ENCODE data around the gene SNHG17. TPM values are rescaled to one million over a fixed set of nuclear protein-coding genes. Genes with fewer than 3 reads are reported as not detected.

SNHG17 gene
- total and polyA plus RNA-seq, 2 of the 4 experiments (the other 2 are of a cell fraction) = 5.4 to 38.2 TPM

GRCh38 chr20:38447251-38447661 lies 12.1 kb upstream of the SNHG17 start:
- Histone ChIP-seq H4K91ac (ENCODE audit: insufficient read depth, low read depth, low read length) (peak overlapping the region; percentile 77), H3K4me3 (ENCODE audit: insufficient read depth, low read depth, low read length) (peak overlapping the region; percentile 76), H4K8ac (ENCODE audit: low read depth in 2 of 2, low read length in 2 of 2) (peak overlapping the region; percentile 80 to 97), H3K4ac (ENCODE audit: low read depth, low read length) (peak overlapping the region; percentile 92), H3K27me3 (ENCODE audit: control insufficient read depth, insufficient read depth, low read length) (no peaks in the 10 kb centered on the region), H2BK20ac (ENCODE audit: low read depth, low read length) (no peak overlapping the region), H2AFZ (replicated peaks; ENCODE audit: low read length, poor library complexity) (peak overlapping the region; percentile 98), H2AK9ac (replicated peaks; ENCODE audit: low read depth, low read length, poor library complexity) (peak overlapping the region; percentile 100), H3K9ac (ENCODE audit: low read depth, low read length) (peak overlapping the region; percentile 80), H3K27ac (ENCODE audit: insufficient read depth, low read length) (peak overlapping the region; percentile 63; the same call in 1 of the 2 replicates), H3K4me1 (ENCODE audit: control insufficient read depth, insufficient read depth, low read length) (peaks cover 6% of the 10 kb centered on the region; the same call in 1 of the 2 replicates), H3K14ac (replicated peaks; ENCODE audit: low read depth, low read length) (peak overlapping the region; percentile 91), H3K9me1 (ENCODE audit: insufficient read depth, low read length) (peaks cover 15% of the 10 kb centered on the region), H3K4me2 (ENCODE audit: low read depth, low read length) (peak overlapping the region; percentile 87), H2BK15ac (ENCODE audit: low read depth, low read length) (no peak overlapping the region), H3K9me3 (ENCODE audit: control insufficient read depth, insufficient read depth, low read length) (no peaks in the 10 kb centered on the region), H2AK5ac (ENCODE audit: low read depth, low read length) (peak overlapping the region; percentile 56), H3K56ac (ENCODE audit: extremely low read depth, insufficient read depth, low read length) (peak overlapping the region; percentile 54; the same call in 1 of the 2 replicates), H3K23ac (ENCODE audit: low read depth, low read length) (peak overlapping the region; percentile 82; the same call in 1 of the 2 replicates), H3K36me3 (ENCODE audit: control insufficient read depth, insufficient read depth, low read length) (peaks cover 27% of the 10 kb centered on the region), H2BK5ac (ENCODE audit: low read depth, low read length, poor library complexity, severe bottlenecking) (no peak overlapping the region), H4K5ac (ENCODE audit: low read depth, low read length) (peak overlapping the region; percentile 74), H2BK120ac (ENCODE audit: low read depth, low read length) (no peak overlapping the region), H3K18ac (ENCODE audit: low read depth, low read length) (no peak overlapping the region), H4K20me1 (ENCODE audit: insufficient read depth, low read length) (no peaks in the 10 kb centered on the region), H3K79me1 (ENCODE audit: low read depth in 1 of 2, low read length in 2 of 2) (peaks cover 8 to 47% of the 10 kb centered on the region in 2 experiments; a peak in 3 of 4 replicates)
- ChIA-PET POLR2A (ENCODE audit: unreplicated experiment) (interaction anchor here (2.2 kb wide), 1 partner anchor 12 kb away, joined by 10 read pairs; the partner anchor contains the start of gene SNHG17), CTCF (interaction anchor here (0.6 to 1.0 kb wide), 2 partner anchors 13 to 580 kb away, joined by 3 to 4 read pairs; no protein-coding TSS in a partner anchor)
- 58% methylated on average over 6 of the region's 12 CpGs; no CpG with 5 or more reads in 1 of the 2 experiments for WGBS, 2 experiments (ENCODE audit: extremely low coverage in 2 of 2, insufficient read length in 1 of 2)
- TF ChIP-seq SMC3 (IDR thresholded peaks at IDR 0.05; ENCODE audit: low read depth, low read length) = no peak
- no peak for TF ChIP-seq MXI1 (IDR thresholded peaks at IDR 0.05; ENCODE audit: borderline replicate concordance, low read depth, low read length)
- TF ChIP-seq FOS (IDR thresholded peaks at IDR 0.05; ENCODE audit: low read depth, low read length) = no peak
- no peak for TF ChIP-seq NFE2L2 (IDR thresholded peaks at IDR 0.05; ENCODE audit: low read depth, low read length)
- no peak for TF ChIP-seq USF2 (IDR thresholded peaks at IDR 0.05; ENCODE audit: low read depth, low read length)
- TF ChIP-seq RAD21 (IDR thresholded peaks at IDR 0.05; ENCODE audit: low read length) = no peak
- TF ChIP-seq CHD1 (IDR thresholded peaks at IDR 0.05; ENCODE audit: low read depth, low read length) = no peak
- no peak for TF ChIP-seq CEBPB (IDR thresholded peaks at IDR 0.05; ENCODE audit: low read depth, low read length)
- TF ChIP-seq RFX5 (IDR thresholded peaks at IDR 0.05; ENCODE audit: low read depth, low read length) = no peak
- TF ChIP-seq RCOR1 (IDR thresholded peaks at IDR 0.05; ENCODE audit: insufficient replicate concordance, low read length) = no peak
- TF ChIP-seq POLR2A (IDR thresholded peaks at IDR 0.05; ENCODE audit: low read depth, low read length) = no peak
- TF ChIP-seq ELK1 (IDR thresholded peaks at IDR 0.05; ENCODE audit: borderline replicate concordance, low read depth, low read length) = no peak
- TF ChIP-seq MAZ (IDR thresholded peaks at IDR 0.05; ENCODE audit: borderline replicate concordance, low read depth, low read length) = no peak
- dilution Hi-C loops (cut with HindIII; ENCODE audit: low sequenced_read_pairs, unreplicated experiment) = no loop called here
- no peak for ATAC-seq (ENCODE audit: low read depth)
- no TSS peak for BruUV-seq (replicated peaks)
- in situ Hi-C loops (cut with MboI; ENCODE audit: low sequenced_read_pairs) = no loop called here
- DNase-seq = no peak
- intact Hi-C loops (cut with micrococcal nuclease) = no loop called here
